Measurements from ENCODE around the gene TANGO2. TPM values are rescaled to one million over a fixed set of nuclear protein-coding genes. Genes with fewer than 3 reads are reported as not detected.

TANGO2 gene
- total RNA-seq, 1 experiment from 2014 or later, result 14.6 TPM

DNA sequence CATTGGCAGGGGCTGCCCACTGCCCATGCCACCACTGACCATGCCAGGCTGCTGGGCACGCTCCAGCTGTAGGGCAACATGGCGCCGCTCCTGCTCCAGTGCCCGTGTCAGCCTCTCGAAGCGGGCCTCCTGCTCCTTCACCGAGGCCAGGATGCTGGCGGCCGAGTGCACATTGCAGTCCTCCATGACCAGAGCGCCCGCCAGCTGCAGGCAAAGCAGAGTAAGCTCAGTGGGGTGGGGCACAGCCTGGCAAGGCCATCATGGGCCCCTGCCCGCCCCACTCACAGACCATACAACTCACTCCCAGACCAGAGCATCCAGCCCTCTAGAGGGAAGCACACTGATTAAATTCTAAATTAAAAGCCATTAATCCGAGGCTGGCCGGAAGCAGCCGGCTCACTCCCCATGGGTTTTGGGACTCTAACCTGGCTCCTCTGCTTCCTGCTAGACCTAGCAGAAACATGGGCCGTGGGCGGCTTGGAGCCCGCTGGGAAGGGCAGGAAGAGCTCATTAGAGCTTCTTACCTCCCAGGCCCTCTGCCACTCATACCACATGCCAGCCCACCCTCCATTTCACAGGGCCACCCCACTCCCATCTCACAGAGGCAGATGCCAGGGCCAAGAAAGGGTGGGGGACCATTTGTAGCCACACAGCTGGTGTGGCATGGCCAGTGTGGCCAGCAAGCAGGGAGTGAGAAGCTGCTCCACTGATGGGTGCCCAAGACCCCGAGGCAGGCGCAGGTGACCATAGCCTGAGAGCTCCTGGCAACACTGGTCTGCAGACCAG lies 30.1 kb upstream of the TANGO2 start:
- no peak for TF ChIP-seq CTCF (conservative IDR thresholded peaks at IDR 0.05)
- Histone ChIP-seq H4K5ac (ENCODE audit: insufficient read length, low read depth, low read length) (no peak overlapping the region), H2AFZ (ENCODE audit: low read length) (no peak overlapping the region), H3K4ac (ENCODE audit: low read depth, low read length) (no peak overlapping the region), H3K4me2 (ENCODE audit: insufficient read depth, insufficient read length, low read length) (no peak overlapping the region), H3K4me1 (ENCODE audit: insufficient read depth, low read length) (no peaks in the 10 kb centered on the region; the same call in 1 of the 2 replicates), H3K56ac (ENCODE audit: insufficient read length, low read depth, low read length) (no peak overlapping the region), H2BK120ac (ENCODE audit: low read depth, low read length, poor library complexity, severe bottlenecking) (no peak overlapping the region), H3T11ph (ENCODE audit: low read length) (no peak overlapping the region), H2BK12ac (ENCODE audit: insufficient read length, low read depth, low read length) (no peak overlapping the region), H4K20me1 (ENCODE audit: control insufficient read depth, insufficient read depth, insufficient read length) (peaks cover 1% of the 10 kb centered on the region), H3K27me3 (ENCODE audit: insufficient read depth, low read length) (no peaks in the 10 kb centered on the region), H3K9me3 (ENCODE audit: control insufficient read depth, low read depth, low read length) (no peaks in the 10 kb centered on the region), H3K23ac (ENCODE audit: insufficient read length, low read depth, low read length) (no peak overlapping the region), H3K14ac (ENCODE audit: insufficient read depth, low read length) (peak overlapping the region; percentile 21; the same call in 1 of the 2 replicates), H2AK5ac (ENCODE audit: insufficient read length, low read length) (no peak overlapping the region), H3K79me2 (ENCODE audit: insufficient read depth, low read length) (no peaks in the 10 kb centered on the region), H3K18ac (ENCODE audit: insufficient read length, low read depth, low read length) (no peak overlapping the region), H2BK20ac (ENCODE audit: low read depth, low read length, poor library complexity, severe bottlenecking) (no peak overlapping the region), H3K9ac (ENCODE audit: extremely low read depth, insufficient read length, low read length) (no peak overlapping the region), H4K91ac (ENCODE audit: insufficient read length, low read depth, low read length) (no peak overlapping the region), H2BK5ac (ENCODE audit: insufficient read length, low read length) (no peak overlapping the region), H4K8ac (replicated peaks; ENCODE audit: insufficient read length, low read depth, low read length) (no peak overlapping the region), H3K27ac (ENCODE audit: insufficient read length, low read depth, low read length) (no peak overlapping the region), H3K23me2 (ENCODE audit: insufficient read length, low read depth, low read length, poor library complexity, severe bottlenecking) (no peaks in the 10 kb centered on the region), H3K79me1 (ENCODE audit: insufficient read depth, low read depth, low read length, poor library complexity, severe bottlenecking) (no peaks in the 10 kb centered on the region), H2BK15ac (ENCODE audit: low read depth, low read length) (no peak overlapping the region)
- DNase-seq, result no peak
- peaks cover 0 to 16% of the 10 kb centered on the region in 2 experiments; a peak in 3 of 4 replicates for H3K4me1 Mint-ChIP-seq
- WGBS (ENCODE audit: extremely low coverage, insufficient read length, low lambda C conversion rate), result no CpG with 5 or more reads among the region's 20 CpGs
- no peaks in the 10 kb centered on the region for H3K27me3 Mint-ChIP-seq (ENCODE audit: low read depth)
- H3K27ac Mint-ChIP-seq, result no peak overlapping the region
- no peaks in the 10 kb centered on the region; a peak in 1 of 5 replicates for H3K9me3 Mint-ChIP-seq
- no peak overlapping the region for H3K4me3 Mint-ChIP-seq
- no peaks in the 10 kb centered on the region for H3K36me3 Mint-ChIP-seq (ENCODE audit: insufficient read depth in 1 of 3, low read depth in 3 of 3)
